GM19438 (cell line): Measurements from ENCODE around the gene ZNF385B.

ENCODE experiments used
- ATAC-seq: cut with Tn5 transposase; IDR thresholded peaks from one replicate; pipeline ENCODE4 v1.9.1; 2021; ENCODE audit warnings: low read depth; ENCODE audit not compliant: unreplicated experiment

The ZNF385B gene

DNA sequence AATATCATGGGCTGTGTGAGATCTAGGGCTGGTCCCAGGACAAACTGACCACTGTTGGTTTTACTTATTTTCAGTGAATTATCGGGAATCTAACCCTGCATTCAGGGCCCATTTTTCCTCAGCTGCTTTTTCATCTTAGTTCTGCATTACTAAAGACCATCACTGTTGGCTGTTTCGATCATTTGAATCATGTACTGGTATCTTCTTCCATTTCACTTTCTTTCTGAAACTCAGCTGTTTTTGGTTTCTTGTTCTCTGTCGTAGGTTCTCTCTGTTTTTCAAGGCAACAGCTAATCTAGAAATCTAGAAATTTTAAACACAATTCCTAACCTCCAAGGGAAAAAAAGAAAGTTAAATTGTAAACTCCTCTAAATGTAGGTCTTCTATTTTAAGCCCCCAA is 436.8 kb downstream of the ZNF385B start:
- no peak for ATAC-seq

DNA sequence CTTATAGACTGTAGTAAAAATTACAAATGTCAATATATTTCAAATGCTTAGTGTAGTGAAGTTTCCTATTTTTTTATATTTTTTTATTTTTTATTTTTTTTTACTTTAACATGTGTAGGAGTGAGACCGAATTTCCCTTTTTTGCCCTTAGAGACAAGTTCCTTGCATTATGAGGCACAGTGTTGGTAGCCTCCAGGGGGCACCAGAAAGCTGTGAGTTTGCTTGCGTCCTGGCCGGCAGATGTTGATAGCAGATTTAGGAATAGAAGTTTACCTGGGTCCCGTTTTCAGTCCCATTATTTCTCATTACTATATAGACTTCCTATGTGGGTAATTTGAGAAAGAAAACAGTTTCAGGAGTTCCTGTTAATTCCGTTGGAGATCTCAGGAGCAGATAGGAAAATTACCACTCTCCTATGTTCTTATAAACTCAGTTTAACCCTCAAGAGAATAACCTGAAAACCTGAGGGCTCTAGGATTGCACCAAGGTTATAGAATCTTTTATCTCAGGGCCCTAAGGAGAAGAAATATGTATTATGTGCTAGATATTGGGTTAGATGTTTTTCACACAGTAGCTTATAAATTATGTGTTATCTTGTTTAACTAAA is 439.3 kb downstream of the ZNF385B start:
- ATAC-seq = peak; percentile 81

DNA sequence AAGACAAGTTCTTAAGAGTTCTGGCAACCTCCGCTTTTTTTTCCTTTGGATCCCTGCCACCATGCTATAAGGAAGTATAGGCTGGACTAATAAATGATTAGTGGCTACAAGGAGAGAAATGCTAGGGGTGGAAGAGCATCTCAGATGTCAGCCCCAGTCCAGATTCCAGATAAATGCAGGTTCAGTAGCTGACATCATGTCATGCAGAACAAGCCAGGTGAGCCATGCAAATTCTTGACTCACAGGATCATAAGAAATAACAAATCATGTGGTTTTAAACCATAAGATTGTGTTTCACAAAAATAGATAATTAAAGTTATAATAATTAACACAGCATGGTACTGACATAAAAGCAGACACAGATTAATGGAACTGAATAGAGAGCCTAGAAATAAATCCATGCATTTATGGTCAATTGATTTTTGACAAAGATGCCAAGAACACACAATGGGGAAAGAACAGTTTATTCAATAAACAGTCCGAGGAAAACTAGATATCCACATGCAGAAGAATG is 443.9 kb downstream of the ZNF385B start:
- ATAC-seq = no peak

DNA sequence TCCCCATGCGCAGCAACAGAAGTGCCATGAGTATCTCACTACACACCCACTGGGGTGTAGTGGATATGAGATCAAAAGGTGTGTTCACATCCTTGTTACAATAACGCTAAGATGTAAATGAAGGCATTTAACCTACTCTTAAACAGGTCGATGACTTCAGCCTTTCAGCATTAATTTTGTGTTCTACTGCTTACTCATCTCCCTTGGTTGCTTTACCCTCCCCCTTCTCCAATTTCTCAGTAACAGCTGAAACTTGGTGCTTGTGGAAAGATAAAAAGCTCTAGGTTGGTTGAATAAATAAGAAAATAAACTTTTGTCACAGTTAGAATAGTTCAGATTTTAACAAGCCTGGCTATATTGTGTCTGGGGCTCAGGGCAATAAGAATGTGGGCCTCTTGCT is 449.3 kb downstream of the ZNF385B start:
- ATAC-seq = no peak

DNA sequence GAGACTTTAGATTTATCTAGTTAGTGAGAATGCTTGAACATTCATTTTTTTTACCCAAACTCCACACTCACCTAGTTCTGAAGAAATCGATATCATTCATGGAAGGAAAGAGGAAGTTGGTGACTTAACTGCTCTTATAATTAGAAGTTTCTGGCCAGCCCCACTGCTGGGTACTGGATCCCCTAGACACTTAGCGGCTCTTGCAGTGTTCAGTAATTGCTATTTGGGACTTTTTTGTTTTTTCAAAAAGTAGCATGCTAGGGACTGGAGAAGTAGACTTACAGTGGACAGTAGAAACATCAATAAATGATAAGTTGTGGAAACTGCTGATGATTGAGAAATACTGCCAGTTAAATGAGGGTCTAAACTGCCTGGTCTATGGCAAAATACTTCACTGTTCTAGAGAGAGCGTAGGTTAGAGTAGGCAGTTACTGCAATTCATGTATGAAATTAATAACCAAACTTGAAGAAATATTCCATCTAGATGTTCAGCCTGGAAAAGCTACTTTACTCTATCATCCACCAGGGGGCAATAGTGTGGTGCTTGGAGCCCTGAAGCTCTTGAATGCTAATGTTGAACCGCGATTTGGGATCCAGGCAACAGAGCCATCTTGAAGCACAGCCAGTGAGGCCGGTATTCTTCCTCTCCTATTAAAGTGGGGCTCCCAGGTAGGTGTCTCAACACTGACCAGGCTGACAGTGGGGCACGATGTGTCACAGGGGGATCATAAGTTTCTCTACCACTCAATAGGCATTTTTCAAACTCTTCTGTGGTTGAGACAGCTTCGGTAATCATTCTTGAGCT is 450.7 kb downstream of the ZNF385B start:
- ATAC-seq = peak; percentile 83

DNA sequence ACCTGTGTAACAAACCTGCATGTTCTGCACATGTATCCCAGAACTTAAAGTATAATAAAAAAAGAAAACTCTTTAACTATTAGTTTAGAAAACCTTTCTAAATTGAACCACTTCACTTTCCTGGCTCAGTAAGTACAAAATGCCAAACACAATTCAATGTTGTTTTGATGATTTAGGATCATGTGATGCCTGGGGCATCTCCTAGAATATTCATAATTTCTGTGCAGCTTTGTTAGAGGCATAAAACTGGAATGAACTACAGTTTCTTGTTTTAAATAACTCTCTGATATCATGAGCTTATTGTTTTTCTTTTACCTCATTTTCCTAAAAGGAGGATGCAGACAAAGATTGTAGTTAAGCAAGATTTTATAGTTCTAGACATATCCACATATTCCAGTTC is 457.8 kb downstream of the ZNF385B start:
- ATAC-seq = no peak

DNA sequence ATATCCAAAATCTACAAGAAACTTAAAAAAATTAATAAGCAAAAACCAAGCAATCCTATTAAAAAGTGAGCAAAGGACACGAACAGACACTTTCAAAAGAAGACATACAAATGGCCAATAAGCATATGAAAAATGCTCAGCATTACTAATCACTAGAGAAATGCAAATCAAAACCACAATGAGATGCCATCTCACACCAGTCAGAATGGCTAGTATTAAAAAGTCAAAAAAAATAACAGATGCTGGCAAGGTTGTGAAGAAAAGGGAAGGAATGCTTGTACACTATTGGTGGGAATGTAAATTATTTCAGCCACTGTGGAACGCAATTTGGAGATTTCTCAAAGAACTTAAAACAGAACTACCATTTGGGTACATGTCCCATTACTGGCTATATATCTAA is 467.9 kb downstream of the ZNF385B start:
- ATAC-seq = no peak
